ENCODE measurements around the gene MELK. TPM values are rescaled to one million over a fixed set of nuclear protein-coding genes. Genes with fewer than 3 reads are reported as not detected.
A peak's percentile ranks its signal among the peaks of the same experiment; 100 is the strongest.
"Not testable (repeated sequence)": the region's sequence is repeated elsewhere in the genome, so short reads cannot be mapped to it uniquely, and the experiment has no call there.

The MELK gene
- total and polyA plus RNA-seq, 2 donors (not counting 1 experiment from before 2014, with no cell fraction given) = 14.2 to 21.9 TPM

GRCh38 chr9:36550135-36550534, 22.6 kb upstream of the MELK start:
- H3K27ac ChIP-seq (ENCODE audit: insufficient read depth, low read length) = no peak overlapping the region
- no peak overlapping the region for H3K4me3 ChIP-seq (replicated peaks in 1 of 4; ENCODE audit: control extremely low read depth in 1 of 4, insufficient read depth in 1 of 4, low read depth in 3 of 4, low read length in 4 of 4)
- H3K4me1 ChIP-seq (ENCODE audit: control insufficient read depth, extremely low read depth, insufficient read depth, low read length) = no peaks in the 10 kb centered on the region
- H3K36me3 ChIP-seq (ENCODE audit: control insufficient read depth, insufficient read depth, low read length) = no peaks in the 10 kb centered on the region
- H3K27me3 ChIP-seq (ENCODE audit: control insufficient read depth, insufficient read depth, low read length) = peaks cover 3% of the 10 kb centered on the region
- TF ChIP-seq CTCF (conservative IDR thresholded peaks at IDR 0.05 in 1 of 2, IDR thresholded peaks at IDR 0.05 in 1 of 2; ENCODE audit: low read depth in 1 of 2, low read length in 2 of 2) (no peak), EZH2 (IDR thresholded peaks at IDR 0.05; ENCODE audit: low read length, missing control alignments) (no peak)
- H4K20me1 ChIP-seq (ENCODE audit: control insufficient read depth, extremely low read depth, insufficient read depth, low read length) = no peaks in the 10 kb centered on the region
- DNase-seq (ENCODE audit: low read depth in 2 of 2) = no peak
- H3K79me2 ChIP-seq (ENCODE audit: control insufficient read depth, insufficient read depth, low read length) = no peaks in the 10 kb centered on the region
- H3K9ac ChIP-seq (ENCODE audit: insufficient read depth, low read length) = no peak overlapping the region
- H2AFZ ChIP-seq (ENCODE audit: low read length) = no peak overlapping the region
- no peak overlapping the region for H3K4me2 ChIP-seq (ENCODE audit: extremely low read depth, insufficient read depth, low read length)
- H3K9me3 ChIP-seq (ENCODE audit: control insufficient read depth, insufficient read depth, low read depth, low read length) = no peaks in the 10 kb centered on the region

- not testable (repeated sequence) for H3K9me3 ChIP-seq (ENCODE audit: control insufficient read depth, insufficient read depth, low read depth, low read length); H3K79me2 ChIP-seq (ENCODE audit: control insufficient read depth, insufficient read depth, low read length); H3K27ac ChIP-seq (ENCODE audit: insufficient read depth, low read length); H3K4me3 ChIP-seq (replicated peaks in 1 of 4; ENCODE audit: control extremely low read depth in 1 of 4, insufficient read depth in 1 of 4, low read depth in 3 of 4, low read length in 4 of 4); H3K9ac ChIP-seq (ENCODE audit: insufficient read depth, low read length); H3K27me3 ChIP-seq (ENCODE audit: control insufficient read depth, insufficient read depth, low read length); H3K4me2 ChIP-seq (ENCODE audit: extremely low read depth, insufficient read depth, low read length); H3K36me3 ChIP-seq (ENCODE audit: control insufficient read depth, insufficient read depth, low read length); DNase-seq (ENCODE audit: low read depth in 2 of 2); H4K20me1 ChIP-seq (ENCODE audit: control insufficient read depth, extremely low read depth, insufficient read depth, low read length); H2AFZ ChIP-seq (ENCODE audit: low read length); H3K4me1 ChIP-seq (ENCODE audit: control insufficient read depth, extremely low read depth, insufficient read depth, low read length)
Measured at GRCh38 chr9:36550631-36551098, 22.0 kb upstream of the MELK start.

GRCh38 chr9:36551129-36551528, 21.6 kb upstream of the MELK start:
- Histone ChIP-seq H3K36me3 (ENCODE audit: control insufficient read depth, insufficient read depth, low read length) (no peaks in the 10 kb centered on the region), H3K9ac (ENCODE audit: insufficient read depth, low read length) (no peak overlapping the region), H3K4me3 (replicated peaks in 1 of 4; ENCODE audit: control extremely low read depth in 1 of 4, insufficient read depth in 1 of 4, low read depth in 3 of 4, low read length in 4 of 4) (no peak overlapping the region), H3K27ac (ENCODE audit: insufficient read depth, low read length) (no peak overlapping the region), H2AFZ (ENCODE audit: low read length) (no peak overlapping the region), H3K79me2 (ENCODE audit: control insufficient read depth, insufficient read depth, low read length) (no peaks in the 10 kb centered on the region), H4K20me1 (ENCODE audit: control insufficient read depth, extremely low read depth, insufficient read depth, low read length) (no peaks in the 10 kb centered on the region), H3K4me2 (ENCODE audit: extremely low read depth, insufficient read depth, low read length) (no peak overlapping the region), H3K27me3 (ENCODE audit: control insufficient read depth, insufficient read depth, low read length) (peaks cover 3% of the 10 kb centered on the region), H3K9me3 (ENCODE audit: control insufficient read depth, insufficient read depth, low read depth, low read length) (no peaks in the 10 kb centered on the region), H3K4me1 (ENCODE audit: control insufficient read depth, extremely low read depth, insufficient read depth, low read length) (no peaks in the 10 kb centered on the region)
- TF ChIP-seq CTCF (conservative IDR thresholded peaks at IDR 0.05 in 1 of 2, IDR thresholded peaks at IDR 0.05 in 1 of 2; ENCODE audit: low read depth in 1 of 2, low read length in 2 of 2) = no peak
- no peak for TF ChIP-seq EZH2 (IDR thresholded peaks at IDR 0.05; ENCODE audit: low read length, missing control alignments)
- peak in 1 of 2 donors; percentile 68 for DNase-seq (ENCODE audit: low read depth in 2 of 2)
